Heart left ventricle (tissue), 13 donors: ENCODE data around the gene CXCR6.

Experiments used
- POLR2A ChIP-seq, 2 donors: fragments of 450-650 bp; IDR thresholded peaks; one replicate each; pipeline ENCODE4 v1.6.1; 2017; ENCODE audit warnings: antibody characterized with exemption in 2 of 2, mild to moderate bottlenecking in 2 of 2, moderate library complexity in 2 of 2
- TF ChIP-seq, protein P1 (sequence below), 12 donors: fragments of 200-600 bp; sonication (generic) in 4 of 12; IDR thresholded peaks; one replicate each; pipeline versions ENCODE4 v1.5.0 to v1.8.0; 2018 to 2022; ENCODE audit warnings: antibody characterized with exemption in 12 of 12, mild to moderate bottlenecking in 5 of 12
- donor health status: ischemic (EF 13 %, LVEDD 7.1; RV severe dilation, severe dysfunction).
- donor health status: DM: no; HTN: yes; CAD: no.
- donor health status: DM: no; HTN: no; CAD: no.
- donor health status: ischemic (EF 25% LVEDD 6.9; RV normal size, moderate dysfunction).
- donor health status: ischemic (EF 25% LVEDD 5.7; RV mildly dilated, moderate dysfunction).
- donor health status: ischemic (EF 35%, LVEDD 5.7; RV mildly dilated, moderate dysfunction).
- donor health status: nonischemic (EF 11% LVEDD 7.7; RV severe dilation, severe dysfunction).
- donor health status: DM: yes; HTN: yes; CAD: no.
- donor health status: PGD.
- donor health status: ischemic (EF 29% LVEDD 5.4; RV normal size, mild dysfunction).
- donor health status: nonischemic (EF 23%, LVEDD 6.1; RV moderate dilation, normal function).

DNA sequence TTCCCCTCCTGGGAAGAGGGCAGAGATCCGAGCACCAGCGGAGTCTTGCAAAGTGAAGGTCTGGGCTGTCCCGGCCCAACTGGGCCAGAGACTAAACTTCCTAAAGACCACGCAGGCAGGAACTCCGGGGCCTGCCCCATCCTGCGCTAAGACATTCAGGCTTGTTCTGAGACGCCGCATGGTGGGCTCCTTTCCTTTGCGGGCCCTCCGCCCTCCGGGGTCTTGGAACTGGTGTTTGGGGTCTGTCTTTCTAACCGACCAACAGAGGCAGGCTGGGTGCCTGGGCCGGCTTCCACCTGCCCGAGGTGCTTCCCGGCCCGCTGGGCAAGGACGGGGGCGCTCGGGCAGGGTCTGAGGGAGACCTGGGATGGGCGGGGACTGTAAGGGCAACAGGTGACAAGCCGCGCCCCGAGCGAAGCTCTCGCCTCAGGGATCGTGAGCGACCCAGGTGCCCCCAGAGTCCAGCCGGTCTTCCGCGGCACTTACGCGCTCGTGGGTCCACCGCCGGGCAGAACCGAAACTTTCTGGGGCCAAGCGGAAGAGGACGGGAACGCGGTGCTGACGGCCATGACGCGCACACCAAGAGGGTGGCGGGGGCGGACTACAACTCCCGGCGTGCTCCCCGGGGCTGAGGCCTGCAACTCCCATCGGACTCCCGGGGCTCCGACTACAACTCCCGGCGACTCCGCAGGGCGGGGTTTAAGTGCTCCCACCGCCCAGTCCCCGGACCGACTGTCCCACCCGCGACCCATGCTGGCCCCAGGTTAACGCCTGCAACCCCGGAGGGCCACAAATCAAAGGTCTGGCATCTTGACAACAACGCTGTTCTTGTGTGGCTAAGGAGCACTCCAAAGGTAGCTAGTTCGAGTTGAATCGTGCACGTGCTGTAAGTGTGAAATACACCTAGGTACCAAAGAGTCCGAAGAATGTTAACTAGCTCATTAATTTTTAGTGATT is 52.2 kb downstream of the CXCR6 start, which contains the start of gene FYCO1:
- TF ChIP-seq, protein P1, sequence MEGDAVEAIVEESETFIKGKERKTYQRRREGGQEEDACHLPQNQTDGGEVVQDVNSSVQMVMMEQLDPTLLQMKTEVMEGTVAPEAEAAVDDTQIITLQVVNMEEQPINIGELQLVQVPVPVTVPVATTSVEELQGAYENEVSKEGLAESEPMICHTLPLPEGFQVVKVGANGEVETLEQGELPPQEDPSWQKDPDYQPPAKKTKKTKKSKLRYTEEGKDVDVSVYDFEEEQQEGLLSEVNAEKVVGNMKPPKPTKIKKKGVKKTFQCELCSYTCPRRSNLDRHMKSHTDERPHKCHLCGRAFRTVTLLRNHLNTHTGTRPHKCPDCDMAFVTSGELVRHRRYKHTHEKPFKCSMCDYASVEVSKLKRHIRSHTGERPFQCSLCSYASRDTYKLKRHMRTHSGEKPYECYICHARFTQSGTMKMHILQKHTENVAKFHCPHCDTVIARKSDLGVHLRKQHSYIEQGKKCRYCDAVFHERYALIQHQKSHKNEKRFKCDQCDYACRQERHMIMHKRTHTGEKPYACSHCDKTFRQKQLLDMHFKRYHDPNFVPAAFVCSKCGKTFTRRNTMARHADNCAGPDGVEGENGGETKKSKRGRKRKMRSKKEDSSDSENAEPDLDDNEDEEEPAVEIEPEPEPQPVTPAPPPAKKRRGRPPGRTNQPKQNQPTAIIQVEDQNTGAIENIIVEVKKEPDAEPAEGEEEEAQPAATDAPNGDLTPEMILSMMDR (IDR thresholded peaks at IDR 0.05): peak in 1 of 12 donors; percentile 7
- TF ChIP-seq POLR2A (IDR thresholded peaks at IDR 0.05): peak in 1 of 2 donors; percentile 77
